ENCODE results near the gene SEMA4C.
"Not testable (repeated sequence)": the region's sequence is repeated elsewhere in the genome, so short reads cannot be mapped to it uniquely, and the experiment has no call there.

The SEMA4C gene

DNA sequence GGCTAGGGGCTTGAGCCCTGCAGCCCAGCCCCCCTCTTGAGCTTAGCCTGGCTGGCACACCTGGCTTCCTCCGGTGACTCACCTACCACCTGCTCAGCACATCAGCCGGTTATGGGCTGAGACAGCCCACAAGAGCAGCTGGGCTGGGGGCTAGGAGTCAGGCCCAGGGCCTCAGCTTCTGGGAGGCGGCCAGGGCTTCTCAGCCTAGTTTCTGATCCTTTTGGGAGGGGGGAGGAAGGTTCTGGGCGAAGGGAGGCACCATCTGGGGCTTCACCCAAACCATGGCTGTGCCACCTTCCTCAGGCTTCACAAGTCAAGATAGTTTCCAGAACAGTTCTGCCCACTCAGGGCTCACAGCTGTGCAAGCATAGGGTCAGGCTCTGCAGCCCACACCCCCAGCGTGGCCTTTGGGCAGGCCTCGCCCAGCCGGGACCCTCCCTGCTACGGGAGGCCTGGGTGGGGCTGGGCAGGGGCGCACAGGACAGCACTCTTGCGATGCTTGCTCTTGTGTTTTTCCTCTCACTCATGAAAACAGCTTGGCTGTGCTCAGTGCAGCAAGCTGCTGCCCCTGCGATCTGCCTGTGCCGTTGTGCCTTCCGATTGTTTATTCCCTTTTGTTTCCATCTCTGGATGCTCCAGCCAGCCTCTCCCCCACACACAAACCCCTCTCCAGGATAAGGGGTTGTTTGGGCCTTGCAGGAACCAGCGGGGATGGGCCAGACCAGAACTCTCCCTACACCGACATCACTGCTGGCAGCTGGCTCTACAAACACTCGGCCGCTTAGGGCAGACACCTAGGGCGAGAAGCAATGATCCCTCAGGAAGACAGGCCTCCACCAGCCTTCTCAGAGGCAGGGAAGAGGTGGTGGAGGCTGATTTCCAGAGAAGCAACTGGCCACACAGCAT lies 26.1 kb upstream of the SEMA4C start:
- DNase-seq = no peak

DNA sequence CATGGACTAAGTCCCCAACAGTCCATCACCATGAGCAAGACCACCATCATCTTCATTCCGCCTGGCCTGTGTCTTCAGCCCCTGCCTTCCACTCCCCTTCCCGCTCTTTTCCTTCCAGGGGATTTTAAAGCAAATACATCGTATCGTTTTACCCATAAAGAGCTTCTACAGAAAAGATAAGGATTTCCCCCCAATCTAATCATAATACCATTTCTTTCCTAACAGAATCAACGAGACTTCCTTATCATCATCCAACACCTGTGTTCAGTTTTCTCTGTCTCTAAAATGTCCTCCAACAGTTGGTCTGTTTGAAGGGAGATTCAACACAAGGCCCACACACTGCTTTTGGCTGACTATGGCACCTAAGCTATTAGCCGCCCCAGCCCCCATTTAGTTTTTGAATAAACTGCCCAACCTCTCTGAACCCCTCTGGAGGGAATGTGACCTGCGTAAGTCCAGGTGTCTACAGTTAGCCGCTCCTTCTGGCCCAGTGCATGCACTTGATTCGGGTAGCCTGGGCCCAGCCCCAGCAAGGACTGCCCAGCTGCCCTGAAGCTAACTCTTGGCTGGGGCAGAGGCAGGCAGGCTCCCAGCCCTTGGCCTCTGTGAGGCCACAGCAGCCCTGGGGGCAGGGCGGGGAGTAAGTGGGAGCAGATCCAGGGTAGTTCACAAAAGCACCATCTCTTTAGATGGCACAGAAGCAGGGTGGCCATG lies 25.3 kb upstream of the SEMA4C start:
- no peak for DNase-seq

DNA sequence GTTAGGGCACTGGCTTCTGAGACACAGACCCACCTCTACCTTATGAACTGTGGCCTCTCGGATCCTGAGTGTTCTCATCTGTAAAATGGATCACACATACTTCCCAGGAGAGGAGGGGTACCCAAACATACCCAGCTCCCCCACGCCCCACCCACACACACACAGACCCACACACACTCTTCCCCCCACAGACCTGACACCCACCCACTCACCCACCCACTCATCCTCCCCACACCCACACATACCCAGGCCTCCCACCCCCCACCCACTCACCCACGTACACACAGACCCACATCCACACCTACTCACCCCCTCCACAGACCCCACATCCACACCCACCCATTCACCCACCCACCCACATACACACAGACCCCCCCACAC lies 24.3 kb upstream of the SEMA4C start:
- no peak for DNase-seq

DNA sequence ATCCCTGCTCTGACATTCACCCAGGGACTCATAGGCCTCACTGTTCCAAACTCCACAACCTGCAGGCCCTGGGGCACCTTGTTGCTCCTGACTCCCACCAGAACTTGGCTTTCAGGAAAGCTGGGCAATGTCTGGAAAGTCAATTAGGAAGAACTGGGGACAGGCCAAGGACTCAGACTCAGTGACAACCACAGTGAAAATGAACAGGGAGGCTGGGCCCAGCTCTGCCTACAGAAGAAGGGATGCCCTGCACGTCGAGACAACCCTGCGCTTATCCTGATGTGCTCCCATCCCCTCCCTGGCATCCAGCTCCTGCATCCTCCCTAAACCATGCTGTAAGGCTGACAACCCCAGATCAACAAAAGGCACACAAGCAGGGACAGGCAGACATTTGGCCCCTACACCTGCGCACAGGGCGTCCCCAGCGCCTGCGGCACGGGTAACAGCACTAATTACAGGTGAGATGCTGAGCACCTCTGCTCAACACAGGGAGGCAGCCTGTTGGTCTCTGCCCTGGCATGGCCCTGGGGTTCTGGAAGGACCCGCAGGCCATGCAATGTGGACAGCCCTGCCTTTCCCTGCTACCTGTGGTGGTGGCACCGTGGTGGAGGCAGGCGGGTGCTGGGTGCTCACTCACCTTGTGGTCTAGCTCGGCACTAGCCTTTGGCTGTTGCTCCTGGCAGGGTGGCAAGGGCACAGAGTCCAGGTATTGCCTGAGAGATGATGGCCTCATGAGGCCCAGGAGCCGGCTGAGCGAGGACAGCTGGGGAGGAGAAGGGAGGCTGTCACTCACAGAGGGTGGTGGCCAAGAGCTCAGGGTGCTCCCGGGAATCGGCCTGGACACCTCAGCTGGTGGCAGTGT lies 23.6 kb upstream of the SEMA4C start:
- DNase-seq = no peak

DNA sequence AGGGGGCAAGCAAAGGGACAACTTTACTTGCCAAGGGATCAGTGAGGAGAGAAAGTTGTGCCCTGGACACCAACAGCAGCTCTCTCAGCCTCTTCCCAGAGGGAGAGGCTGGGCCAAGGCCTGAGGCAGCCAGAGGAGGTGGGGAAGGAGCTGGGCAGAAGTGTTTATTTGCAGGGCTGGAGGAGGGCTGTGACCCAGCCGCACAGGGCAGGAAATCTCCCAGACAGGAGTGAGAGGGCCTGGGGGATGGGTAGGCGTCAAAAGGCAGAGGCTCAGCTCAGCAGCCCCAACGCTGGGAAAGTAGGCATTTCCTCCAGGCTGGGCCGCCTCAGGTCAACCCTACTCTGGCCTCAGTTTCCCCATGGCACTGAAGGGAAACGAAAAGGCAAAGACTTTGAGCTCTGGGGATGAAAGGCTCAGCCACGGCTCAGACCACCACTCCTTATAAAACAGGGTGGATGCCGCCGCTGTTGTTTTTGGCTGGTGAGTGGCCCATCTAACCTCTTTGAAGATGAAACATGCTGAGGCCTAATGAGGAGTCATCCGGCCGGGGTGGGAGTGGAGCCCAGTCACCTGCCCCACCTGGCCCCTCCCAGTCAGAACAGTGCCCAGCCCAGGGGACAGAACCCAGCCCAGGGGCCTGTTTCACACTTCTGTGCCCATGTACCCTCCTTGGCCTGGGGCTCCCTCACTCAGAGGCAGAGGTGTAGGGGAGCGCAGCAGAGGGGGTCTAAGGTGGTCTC lies 21.9 kb upstream of the SEMA4C start:
- DNase-seq = peak; percentile 37

DNA sequence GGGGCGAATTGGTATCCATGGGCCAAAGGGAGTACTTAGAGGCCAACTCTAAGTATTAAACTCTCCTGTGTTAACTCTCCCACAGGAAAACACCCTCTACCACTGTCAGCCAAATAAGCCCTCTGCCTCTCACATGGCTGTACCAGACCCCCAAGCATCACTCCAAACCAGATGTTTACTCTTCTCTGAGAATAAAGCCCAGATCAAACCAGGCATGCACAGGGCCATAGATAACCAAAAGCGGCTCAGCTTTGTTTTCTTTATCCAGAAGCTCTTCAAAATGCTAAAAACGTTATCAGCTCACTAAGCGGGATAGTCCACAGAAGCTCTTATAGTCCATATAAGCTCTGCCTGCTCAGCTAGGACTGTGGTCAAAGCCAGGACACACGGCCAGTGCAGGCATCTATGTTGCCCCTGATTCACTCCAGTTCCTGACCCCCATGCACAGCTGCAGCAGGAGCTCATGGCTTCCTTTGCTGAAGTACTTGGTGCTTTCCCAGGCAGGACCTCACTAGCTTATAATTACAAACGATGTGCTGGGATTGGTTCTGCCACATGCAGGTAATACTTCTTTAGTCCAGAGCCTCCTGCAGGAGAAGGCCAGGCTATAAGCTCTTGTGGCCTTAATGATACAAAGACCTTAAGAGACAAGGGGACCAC lies 21.0 kb upstream of the SEMA4C start:
- no peak for DNase-seq

DNA sequence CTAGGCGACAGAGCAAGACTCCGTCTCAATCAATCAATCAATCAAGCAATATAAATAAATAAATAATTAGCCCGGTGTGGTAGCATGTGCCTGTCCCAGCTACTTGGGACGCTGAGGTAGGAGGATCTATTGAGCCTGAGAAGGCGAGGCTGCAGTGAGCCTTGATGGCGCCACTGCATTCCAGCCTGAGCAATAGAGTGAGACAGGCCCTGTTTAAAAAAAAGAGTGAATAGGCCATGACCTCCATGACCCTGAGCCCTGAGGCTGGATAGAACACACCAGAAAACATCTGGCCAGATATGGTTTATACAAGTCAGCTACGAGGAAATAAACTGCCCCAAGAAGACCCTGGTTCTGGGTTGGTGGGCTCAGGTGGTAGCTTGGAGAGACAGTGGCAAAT lies 20.4 kb upstream of the SEMA4C start:
- DNase-seq = no peak

DNA sequence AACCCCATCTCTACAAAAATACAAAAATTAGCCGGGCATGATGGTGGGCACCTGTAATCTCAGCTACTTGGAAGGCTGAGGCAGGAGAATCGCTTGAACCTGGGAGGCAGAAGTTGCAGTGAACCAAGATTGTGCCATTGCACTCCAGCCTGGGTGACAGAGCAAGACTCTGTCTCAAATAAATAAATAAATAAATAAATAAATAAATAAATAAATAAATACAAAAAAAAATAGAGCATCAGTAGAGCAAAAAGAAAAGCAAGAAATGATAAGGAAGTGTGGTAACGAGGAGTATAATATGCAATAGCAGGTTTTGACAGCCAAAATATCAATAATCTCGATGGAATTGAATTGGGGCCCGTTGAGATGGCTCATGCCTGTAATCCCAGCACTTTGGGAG lies 19.6 kb upstream of the SEMA4C start:
- not testable (repeated sequence) for DNase-seq

DNA sequence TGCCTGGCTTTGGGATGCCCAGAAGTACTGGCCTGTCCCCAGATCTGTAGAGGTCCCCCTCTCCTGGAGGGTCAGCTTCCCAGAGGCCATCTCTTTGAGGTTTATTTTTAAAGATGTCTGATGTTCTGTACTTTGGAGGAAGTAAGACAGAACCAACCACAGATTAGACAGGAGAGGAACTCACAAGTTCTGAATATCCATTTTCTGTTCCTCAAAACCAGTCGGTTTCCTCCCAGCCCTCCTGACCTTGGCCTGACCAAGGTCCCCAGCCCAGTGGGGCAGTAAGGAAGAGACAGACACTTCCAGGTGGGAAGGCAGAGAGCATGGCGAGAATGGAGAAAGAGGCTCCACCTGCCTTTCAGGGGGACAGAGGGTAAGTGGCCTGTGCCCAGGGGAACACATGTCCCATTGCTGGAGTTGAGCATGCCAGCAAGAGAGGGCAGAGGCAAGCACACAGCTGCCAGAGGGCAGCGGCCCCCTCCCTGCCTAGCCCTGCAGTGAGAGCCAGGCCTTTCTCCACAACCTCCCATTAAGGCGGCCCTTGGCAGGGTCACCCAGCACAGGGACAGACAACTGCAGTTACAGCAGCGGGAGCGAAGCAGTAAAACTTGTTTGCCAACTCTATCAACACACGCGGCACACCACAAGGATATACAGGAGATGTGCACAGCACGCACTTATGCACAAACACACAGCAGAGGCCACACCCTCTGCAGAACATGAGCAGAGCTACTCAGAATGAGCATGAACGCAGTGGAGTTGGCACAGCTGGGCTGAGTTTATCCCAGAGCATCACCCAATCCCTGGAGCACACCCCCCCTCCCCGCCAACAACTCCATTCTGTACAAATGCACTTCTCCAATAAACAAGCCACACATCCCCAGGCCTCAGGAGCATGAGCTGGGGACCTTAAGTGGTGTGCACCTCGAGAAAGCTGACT lies 18.5 kb upstream of the SEMA4C start:
- DNase-seq = no peak

DNA sequence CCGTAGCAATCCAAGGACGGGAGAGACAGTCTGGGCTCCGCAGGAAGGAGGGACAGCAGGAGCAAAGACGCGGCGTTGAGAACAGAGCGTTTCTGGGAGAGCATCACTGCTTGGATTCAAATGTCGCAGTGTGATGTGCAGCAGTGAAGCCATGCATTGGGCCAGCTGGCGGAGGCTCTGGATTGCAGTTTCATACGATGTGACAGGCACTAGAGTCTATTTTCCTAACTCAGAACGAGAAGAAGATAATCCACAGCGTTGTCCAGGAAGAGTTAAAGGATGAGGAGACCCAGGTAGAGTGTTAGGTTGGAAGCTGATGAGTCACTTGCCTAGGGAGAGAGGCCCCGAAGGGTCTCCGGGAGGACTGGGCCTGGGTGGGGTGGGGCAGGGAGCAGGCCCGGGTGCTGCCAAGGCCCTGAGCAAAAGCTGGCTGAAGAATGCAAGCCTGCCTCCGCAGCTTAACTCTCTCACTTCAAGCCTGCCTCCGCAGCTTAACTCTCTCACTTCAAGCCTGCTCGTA lies 17.7 kb upstream of the SEMA4C start:
- DNase-seq = no peak

DNA sequence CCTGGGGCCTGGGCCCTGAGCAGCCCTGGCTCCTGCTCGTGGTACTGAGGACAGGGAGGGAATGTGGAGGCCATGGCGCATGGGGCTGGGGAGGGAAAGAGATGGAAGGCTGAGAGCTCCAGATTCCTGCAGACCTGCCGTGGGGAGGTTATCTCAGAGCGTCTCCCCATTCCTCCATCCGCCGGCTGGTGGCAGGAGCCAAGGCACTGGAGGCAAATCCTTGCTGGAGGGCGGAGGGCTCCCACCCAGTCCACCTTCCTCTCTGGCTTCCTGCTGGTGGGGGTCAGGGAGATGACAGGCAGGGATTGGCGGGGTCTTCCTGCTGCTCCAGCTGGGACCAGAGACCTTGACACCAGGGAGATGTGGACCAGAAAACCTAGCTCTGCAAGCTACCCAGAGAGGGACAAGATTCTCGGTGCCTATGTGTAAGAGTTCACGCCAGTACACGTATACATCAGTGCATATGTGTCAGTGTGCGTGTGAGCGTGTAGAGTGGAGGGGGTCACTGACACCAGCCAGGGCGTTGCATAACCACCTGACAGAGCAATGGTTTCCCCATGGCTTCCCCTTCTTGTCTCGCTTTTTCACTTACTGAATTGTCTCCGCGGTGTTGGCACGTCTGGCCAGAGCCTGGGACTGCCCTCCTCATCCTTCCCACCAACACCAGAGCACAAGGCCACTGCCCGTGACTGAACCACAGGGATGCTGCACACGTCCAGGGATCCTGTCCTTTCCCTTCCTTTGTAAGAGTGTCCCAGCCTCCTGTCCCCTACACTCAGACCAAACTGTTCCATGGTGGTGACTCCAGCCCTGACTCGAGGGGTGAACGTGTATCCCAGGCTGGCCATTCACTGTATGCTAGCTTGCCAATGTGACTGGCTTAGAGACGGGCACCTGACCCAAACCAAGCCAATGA lies 15.8 kb upstream of the SEMA4C start:
- DNase-seq = no peak

DNA sequence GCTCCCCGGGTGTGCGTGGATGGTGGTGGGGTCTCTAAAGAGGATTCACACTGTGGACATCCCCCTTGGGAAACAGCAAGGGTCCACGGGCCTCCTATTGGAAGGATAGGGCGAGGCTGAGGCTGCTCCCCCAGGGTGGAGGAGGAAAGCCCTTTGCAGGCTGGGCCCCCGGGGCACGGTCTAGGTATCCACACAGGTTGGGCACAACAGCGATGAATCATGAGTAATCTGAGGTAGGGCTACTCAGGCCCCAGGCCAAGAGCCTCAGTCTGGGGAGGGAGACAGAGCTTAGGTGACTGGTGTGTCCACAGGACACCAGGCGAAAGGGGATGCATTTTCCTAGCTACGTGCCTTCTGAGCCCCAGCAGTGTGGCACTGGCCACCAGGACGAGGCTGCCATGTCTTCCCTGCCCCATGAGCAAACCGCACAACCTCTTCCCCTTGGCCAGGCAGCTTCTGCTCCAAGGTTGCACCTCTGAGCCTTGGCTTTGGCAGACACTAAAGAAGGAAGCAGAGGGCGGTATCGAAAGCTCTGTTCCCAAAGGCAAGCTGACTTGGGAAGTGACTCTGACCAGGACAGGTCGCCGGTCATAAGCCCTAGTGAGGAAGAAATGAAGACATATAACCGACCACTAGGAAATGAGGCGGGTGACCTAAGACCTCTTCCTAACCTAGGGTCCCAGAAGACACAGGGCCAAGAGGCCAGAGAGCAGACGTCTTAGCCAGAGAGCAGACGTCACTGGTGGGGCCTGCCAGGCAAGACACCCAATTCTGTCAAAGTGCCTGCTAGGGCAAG lies 14.6 kb upstream of the SEMA4C start:
- DNase-seq = no peak

DNA sequence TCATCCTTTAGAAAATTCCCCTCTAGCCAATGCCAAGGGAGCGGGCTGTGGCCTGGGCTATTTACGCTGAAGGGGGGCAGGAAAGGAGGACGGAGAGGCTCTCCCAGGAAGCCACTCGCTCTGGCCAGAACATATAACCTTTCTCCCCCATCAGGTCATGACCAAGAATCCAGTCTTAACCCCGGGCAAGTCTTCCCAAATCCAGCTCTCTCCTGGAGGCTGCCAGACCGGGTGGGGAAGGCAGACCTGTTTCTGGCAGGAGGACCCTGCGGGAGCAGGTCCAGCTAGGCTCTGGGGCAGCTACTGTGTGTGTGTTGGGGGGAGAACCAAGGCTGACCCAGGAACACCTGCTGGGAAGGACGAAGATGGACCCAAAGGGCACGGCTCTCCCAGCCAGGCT lies 13.4 kb upstream of the SEMA4C start:
- DNase-seq = no peak

DNA sequence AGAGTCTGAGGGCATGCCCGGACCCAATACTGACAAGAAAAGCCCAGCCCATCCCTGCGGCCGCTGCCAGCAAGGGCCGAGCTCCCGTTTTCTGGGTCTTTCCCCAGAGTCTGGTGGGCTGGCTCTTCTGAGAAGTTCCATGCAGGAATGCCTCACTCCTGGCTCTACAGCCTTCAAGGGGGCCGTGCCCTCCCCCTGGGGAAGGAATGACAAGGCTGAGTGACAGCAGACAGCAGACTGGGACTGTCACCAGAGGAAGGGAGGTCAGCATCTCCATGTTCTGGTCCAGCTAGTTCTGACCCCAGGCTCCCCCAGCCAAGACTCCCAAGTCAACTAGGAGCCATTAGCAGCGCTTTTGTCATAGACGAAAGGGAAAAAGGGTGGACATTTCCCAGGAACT lies 13.0 kb upstream of the SEMA4C start:
- no peak for DNase-seq

DNA sequence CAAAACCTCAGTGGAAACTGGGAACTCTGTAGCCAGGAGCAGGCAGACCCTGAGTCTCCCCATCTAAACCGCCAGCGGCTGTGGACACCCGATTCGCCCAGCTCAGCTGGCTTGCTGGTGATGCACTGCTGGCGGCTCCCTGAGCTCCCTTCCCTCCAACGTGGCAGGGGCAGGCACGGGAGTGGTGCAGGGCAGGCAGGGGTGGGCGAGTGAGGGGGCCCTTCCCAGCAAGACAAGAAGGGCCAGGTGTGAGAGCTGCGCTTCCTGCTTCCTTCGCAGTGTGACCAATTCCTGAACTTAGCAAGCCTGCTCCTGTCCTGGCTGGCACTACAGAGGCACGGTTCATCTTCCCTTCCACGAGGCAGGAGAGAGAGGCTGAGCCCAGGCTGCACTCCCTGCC lies 12.3 kb upstream of the SEMA4C start:
- no peak for DNase-seq

DNA sequence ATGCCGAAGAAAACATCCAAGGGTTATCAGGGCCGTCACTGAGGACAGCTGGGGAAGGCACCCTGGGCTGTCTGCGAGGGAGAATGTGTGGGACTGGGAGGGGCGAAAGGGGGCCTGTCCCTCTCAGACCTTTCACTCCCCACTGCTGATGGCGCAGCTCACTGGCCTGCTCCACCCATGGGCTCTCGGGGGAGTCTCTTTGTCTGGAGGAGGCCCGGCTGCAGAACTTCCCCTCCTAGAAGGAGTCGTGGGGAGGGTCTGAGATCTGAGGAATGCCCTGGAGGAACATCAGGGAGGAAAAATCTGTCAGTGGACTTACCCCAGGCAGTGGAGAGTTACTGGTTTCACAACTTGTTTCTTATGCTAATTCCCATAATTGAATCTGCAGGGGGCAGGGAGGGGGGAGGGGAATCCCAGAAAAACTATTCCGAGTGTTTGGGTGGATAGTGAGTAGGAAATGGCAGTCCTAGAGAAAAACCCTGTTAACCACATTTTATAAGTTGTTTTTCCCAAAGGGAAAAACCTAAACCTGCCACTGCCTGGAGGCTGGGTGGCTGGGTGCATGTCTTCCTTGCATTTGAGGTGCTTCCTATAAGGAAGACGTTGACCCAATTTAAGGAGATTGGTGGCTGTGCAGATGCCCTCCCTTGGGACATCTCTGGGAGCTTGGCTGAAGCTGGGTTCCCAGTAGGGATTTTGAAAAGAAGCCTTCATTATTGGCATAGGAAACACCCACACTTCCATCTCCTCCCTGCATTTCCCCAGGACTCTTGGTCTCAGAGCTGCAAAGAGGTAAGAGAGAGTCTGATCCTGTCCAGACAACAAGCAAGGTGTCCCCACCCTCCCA lies 11.7 kb upstream of the SEMA4C start:
- no peak for DNase-seq

DNA sequence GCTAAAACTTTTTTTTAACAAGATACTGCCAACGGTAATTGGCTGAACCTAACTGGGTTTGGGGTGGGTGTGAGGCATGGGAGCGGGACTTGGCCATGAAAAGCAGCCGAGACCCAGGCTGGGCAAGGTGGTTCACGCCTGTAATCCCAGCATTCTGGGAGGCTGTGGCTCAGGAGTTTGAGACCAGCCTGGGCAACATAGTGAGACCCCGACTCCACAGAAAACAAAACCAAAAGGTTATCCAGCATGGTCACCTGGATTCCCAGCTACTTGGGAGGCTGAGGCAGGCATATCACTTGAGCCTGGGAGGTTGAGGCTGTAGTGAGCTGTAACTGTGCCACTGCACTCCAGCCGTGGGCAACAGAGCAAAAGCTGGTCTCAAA lies 11.0 kb upstream of the SEMA4C start:
- no peak for DNase-seq

DNA sequence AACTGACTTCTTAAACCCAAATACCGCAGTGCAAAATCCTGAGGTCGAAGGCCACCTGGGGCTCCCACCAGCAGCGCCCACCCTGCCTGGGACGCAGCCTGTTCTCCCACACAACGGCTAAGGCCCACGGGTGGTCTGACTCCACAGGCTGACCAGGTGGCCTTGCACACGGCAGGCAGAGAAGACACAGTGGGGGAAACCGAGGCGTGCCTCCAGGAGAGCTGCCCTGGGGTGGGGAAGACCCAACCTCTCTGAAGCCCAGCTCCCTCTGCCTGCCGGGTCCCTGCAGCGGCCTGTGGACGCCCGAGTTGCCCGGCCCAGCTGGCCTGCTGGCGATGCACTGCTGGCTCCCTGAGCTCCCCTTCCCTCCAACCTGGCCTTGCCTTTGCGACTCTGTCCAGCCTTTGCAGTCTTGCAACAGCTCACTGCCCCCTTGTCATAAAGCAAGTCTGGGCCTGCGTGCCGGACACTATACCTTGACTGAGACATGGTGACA lies 9.7 kb upstream of the SEMA4C start:
- no peak for DNase-seq
